NCI-H510A (cell line): ENCODE data around the gene SYNPO.

ENCODE experiments used
- DNase-seq: peaks from one replicate; lab custom pipeline; 2025; lab: John Stamatoyannopoulos, UW

Gene SYNPO

DNA sequence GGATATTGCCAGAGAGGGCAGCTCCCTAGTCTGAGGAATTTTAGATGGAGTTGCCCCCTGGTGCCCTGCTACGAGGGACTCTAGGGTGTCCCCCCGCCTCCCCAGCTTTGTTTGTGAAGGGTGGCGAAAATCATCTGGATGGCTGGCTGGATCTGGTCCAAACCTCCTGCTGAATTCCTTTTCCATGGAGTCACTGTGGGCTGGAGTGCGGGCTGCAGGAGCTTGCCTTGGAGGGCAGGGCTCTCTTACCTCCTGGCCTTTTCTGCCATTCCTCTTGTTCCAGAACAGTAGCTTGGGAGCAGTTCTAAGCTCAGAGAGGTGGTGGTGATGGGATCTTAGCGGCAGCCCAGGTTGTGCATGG lies 2.1 kb downstream of the SYNPO start:
- DNase-seq: no peak

DNA sequence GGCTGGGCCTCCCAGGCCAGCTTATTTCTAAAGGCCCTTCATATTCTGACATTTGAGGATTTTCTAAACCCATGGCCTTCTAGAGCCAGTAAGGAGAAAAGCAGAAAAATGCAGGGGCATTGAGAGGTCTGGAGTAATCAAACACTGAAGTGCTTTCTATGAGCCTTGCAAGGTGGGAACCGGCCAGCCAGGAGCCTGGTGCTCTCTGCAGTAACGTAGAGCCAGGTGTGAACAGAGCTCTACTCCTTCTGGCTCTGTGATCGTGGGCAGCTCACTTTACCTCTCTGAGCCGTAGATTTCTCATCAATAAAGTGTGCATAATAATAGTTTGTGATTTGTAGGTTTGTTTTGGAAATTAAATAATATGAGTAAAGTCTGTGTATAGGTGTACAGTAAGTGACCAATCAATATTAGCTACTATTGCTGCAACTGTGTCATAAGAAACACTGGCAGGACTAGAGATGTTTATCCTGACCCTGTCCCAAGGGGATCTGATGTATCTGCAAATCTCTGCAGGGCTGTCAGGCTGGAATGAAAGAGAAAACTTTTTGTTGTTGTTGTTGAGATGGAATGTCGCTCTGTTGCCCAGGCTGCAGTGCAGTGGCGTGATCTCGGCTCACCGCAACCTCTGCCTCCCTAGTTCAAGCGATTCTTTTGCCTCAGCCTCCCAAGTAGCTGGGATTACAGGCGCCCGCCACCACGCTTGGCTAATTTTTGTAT lies 2.7 kb downstream of the SYNPO start:
- no peak for DNase-seq

DNA sequence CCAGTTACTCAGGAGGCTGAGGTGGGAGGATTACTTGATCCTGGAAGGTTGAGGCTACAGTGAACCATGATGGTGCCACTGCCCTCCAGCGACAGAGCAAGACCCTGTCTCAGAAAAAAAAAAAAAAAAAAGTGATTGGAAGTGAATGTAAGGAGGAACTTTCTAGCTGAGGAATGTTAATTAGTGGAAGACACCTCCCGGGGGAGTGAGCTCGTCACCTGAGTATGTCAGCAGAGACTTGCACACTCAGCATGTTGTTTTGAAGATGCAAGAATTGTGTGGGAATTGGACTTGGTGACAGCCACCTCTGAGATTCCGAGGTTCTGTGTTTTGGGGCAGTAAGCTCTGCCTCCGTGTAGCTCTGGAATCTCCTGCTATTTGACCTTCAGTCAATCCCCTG lies 3.6 kb downstream of the SYNPO start:
- DNase-seq: no peak

DNA sequence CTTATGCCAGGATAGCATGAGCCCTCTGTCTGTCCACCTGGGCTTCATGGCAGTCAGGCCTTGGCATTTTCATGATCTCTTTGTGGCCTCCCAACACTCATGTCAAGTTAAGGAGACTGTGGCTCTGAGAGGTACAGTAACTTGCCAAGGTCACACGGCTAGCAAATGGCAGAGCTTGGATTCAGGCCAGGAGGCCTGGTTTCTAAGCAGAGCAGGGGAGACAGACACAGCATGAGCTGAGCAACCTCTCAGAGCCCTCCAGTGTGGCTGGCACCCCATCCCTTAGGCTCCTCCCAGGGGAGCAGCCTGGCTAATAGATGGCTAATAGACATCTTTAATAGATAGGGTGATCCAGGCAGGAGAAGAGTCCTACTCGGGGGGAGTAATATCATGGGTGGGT lies 4.1 kb downstream of the SYNPO start:
- no peak for DNase-seq

DNA sequence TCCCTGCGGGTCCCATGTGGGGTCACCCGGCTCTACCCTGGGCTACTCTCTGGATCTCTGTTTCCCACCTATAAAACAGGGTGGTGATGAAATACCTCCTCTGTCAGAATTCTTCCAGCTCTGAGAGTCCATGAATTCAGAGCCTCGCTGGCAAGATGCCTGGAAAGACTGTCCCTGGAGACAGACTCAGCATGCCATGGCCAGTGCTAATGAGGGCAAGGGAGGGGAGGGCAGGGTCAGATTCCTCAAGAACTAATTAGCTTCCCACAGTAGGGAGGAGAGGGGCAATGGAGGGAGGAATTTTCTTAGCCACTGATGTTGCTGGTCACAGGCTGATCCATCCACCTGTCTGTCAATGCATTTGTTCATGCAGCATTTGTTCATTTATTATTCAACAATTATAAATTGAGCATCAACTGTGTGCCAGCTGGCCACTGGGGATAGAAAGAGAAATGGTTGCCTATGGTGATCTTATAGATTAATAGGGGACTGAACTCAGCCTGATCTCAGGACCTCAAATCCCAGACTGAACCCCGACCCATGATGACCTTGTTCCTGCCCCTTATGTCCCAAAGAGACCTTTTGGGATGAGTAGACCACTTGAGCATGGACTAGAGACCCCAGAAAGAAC lies 4.7 kb downstream of the SYNPO start:
- no peak for DNase-seq

DNA sequence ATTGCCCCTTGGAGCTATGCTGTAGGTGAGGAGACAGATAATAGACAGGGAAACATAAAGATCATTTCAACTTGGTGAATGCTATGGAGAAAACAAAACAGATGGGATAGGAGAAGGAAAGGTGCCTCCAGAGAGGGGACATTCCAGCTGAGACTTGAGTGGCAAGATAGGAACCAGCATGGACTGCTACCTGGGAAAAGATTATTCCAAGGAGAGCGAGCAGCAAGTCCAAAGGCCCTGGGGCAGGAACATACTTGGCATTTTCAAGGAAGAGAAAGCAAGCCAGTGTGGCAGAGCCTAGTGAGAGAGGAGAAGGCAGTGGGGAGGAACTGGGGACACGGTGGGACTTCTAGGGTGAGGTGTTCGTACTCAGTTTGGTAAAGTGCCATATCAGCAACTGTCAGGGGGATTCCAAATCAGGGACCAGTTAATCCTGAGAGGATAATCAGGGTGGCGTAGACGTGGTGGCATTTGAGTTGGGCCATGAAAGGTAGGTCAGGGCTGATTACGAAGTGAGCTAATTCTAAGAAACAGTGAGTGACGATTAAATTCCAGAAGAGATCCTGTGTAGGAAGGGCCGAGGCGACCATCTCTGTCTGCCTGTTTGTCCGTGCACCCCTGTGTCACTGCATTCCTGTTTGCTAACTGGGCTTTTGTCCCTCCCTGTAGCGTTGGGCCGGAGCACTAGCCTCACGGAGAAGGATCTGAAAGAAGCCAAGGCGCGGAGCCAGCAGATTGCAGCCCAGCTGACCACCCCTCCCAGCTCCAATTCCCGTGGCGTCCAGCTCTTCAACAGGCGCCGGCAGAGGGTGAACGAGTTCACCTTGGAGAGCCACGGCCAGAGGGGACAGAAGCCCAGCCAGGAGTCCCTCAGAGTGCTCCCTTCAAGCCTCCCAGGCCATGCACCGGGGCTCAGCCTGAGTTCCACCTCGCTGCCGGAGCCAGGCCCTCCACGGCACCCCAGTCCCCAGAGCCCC lies 7.1 kb downstream of the SYNPO start:
- no peak for DNase-seq

DNA sequence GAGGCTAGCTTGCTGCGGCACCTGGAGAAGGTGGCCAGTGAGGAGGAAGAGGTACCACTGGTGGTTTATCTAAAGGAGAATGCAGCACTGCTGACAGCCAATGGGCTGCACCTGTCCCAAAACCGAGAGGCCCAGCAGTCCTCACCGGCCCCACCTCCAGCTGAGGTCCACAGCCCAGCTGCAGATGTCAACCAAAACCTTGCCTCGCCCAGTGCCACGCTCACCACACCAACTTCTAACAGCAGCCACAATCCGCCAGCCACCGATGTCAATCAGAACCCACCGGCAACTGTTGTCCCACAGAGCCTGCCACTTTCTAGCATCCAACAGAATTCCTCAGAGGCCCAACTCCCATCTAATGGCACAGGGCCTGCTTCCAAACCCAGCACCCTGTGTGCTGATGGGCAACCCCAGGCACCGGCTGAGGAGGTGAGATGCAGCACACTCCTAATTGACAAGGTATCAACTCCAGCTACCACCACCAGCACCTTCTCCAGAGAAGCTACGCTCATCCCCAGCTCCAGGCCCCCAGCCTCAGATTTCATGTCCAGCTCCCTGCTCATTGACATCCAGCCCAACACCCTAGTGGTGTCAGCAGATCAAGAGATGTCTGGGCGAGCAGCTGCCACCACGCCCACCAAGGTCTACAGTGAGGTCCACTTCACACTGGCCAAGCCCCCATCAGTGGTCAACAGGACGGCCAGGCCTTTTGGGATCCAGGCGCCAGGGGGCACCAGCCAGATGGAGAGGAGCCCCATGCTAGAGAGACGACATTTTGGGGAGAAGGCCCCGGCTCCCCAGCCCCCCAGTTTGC lies 8.0 kb downstream of the SYNPO start:
- no peak for DNase-seq

DNA sequence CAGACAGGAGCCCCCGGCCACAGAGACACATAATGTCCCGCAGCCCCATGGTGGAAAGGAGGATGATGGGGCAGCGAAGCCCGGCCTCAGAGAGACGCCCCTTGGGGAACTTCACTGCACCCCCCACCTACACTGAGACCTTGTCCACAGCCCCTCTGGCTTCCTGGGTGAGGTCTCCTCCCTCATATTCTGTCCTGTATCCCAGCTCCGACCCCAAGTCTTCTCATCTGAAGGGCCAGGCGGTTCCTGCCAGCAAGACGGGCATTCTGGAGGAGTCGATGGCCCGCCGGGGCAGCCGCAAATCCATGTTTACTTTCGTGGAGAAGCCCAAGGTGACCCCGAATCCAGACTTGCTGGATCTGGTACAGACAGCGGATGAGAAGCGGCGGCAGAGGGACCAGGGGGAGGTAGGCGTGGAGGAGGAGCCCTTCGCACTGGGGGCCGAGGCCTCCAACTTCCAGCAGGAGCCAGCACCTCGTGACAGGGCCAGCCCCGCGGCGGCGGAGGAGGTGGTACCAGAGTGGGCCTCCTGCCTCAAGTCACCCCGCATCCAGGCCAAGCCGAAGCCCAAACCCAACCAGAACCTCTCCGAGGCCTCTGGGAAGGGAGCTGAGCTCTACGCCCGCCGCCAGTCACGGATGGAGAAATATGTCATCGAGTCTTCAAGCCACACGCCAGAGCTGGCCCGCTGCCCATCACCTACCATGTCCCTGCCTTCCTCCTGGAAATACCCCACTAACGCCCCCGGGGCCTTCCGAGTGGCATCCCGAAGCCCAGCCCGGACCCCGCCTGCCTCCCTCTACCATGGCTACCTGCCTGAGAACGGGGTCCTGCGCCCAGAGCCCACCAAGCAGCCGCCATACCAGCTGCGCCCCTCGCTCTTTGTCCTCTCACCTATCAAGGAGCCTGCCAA lies 8.9 kb downstream of the SYNPO start:
- no peak for DNase-seq

DNA sequence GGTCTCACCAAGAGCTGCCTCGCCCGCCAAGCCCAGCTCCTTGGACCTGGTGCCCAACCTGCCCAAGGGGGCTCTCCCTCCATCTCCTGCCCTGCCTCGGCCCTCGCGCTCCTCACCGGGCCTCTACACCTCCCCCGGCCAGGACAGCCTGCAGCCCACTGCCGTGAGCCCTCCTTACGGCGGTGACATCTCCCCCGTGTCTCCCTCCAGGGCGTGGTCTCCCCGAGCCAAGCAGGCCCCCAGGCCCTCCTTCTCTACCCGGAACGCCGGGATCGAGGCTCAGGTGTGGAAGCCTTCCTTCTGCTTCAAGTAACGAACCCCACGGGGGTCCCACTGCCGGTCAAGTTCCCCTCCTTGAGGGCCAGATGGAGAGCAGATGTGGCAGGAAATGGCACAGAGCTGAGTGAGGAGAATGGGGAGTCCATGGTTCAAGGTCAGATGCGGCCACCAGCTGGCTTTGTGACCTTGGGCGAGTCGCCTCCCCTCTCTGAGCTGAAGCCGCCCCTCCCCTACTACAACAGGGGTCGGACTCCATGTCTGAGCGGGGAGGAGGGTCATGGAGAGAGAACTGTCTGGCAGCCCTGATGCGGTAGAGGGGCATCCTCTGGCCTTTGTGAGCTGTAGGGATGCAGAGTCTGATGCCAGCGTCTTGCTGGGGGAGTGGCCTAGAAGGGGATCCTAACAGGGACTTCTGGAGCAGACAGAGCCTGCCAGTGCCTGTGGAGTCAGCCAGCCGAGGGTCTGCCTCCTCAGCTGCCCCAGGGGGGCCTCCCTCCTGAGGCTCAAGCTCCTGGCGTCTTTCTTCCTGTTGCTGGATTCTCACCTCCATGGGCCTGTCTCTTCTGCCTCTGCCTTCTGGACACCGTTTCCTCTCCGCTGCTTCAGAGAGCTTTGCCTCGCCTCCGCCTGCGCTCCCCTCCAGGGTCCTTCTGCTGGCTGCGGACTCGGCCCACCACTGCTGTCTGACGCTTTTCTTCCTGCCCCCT lies 9.9 kb downstream of the SYNPO start:
- no peak for DNase-seq

DNA sequence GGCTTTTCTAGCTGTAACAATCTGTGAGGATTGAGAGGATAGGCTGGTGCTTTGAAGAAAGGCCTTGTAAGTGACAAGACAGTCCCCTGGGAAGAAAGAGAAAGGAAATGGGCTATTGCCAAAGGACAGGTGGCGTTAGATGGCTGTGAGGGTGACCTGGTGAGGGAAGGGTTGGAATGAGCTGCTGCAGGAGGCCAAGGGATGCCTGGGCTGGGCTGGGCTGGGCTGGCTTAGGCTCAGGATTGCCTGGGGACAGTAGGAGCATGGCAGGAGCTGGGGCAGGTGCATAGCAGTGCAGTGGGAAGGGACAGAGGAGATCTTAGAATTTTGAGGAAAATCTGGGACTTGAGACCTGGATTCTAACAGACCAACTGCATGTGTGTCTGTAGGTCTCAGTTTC lies 10.9 kb downstream of the SYNPO start:
- DNase-seq: no peak

DNA sequence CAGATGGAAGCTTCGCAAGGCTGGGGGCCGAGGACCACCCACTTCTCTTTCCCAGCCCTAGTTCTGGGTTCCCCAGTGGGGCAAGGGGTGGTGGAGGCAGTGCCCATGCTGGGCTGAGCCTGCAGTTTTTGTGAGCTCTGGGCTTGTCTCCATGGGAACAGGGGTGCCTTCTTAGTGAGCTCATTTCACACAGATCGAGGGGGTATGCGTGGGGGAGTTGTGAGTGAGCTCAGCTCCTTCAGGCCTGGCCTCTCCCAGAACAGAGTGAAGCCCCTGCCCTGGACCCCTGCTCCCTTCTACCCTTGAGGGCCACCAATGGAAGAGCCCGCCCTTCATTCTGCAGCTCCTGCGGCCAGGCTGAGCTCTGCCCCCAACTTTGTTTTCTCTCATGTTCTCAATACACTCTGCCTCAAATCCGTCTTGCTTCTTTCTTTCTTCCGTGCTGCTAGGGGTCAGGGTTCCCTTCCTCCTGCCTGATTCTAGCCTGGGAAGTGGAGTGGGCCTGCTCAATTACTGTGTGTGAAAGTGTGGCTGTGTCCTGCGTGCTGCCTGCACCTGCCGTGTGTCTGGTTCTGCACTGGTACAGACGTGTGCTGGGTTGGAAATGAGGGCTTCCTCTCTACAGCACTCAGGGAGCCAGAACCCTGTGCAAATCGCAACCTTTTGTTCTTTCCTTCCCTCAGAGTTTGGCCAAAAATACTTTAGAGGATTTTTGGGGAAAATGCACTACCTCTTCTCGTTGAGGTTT lies 11.6 kb downstream of the SYNPO start:
- no peak for DNase-seq

DNA sequence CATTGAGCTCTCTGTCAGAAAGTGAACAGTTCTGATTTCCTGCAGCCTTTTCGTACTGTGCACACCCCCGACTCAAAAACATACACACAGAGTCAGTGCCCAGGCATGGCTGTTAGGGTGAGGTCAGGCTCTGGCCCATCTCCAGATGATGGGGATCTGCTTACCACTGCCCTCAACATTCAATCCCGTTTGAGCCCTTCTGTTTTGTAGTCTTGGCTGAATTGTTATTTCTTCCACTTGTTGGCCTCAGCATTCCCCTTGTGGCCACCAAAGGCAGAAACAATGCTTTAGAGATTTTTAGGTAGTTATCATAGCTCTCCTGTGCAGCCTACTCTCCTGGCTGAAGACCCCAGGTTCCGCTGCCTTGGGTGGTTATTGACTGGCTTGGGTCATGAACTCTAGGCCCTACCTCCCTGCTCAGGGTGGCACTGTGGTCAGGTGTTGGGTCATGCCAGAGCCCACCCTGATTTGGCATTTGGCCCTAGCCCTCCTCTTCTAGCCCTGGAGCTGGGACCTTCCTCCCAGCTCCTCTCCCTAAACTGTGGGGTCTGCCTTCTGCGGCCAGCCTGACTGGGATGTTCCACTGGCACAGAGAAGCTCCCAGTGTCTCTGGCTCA lies 12.8 kb downstream of the SYNPO start:
- DNase-seq: no peak

DNA sequence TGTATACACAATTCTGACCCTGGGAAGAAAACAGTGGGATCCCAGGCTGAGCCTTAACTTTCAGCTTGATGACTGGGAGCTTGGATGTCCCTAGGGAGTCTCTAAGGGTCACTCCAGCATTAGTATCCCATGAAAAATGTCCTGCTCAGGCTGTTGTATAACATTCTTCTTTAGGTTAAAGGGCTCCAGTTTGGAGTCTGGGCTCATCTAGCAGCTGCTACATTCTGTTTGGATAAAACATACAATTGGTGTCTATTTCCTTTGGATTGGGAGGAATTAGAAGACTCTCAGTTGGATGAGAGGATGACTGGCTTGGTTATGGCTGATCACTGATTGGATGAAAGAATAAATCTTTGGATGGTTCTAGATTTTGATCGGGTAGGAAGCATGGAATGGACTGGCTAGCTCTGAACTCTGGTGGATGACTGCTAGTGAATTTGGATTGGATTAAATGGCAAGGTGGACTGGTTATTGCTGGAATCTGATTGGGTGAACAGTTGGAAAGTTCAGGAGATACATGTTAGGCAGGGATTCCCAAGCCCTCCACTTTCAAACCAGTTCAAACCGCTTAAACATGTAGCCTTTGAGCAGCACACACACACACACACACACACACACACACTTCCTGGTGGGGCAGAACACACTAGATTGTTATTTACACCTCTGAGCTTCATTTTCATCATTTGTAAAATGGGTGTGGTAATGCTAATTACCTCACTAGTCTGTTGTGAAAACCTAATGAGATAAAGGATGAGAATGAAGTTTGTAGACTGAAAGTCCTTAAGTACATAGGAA lies 13.5 kb downstream of the SYNPO start:
- DNase-seq: no peak

DNA sequence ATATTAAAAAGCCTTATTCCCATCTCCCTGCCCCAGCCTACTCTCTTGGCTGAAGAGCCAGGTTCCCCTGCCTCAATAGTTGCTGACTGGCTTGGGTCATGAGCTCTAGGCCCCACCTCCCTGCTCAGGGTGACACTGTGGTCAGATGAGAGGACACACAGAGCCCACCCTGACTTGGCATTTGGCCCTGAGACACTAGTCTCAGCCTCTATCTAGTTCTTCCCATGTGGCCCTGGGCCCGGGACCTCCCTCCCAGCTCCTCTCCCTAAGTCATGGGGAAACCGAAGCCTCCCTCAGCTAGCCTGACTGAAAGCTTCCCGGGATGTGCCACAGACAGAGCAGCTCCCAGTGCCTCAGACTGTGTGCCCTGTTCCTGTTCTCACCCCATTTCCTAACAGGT lies 14.8 kb downstream of the SYNPO start:
- no peak for DNase-seq

DNA sequence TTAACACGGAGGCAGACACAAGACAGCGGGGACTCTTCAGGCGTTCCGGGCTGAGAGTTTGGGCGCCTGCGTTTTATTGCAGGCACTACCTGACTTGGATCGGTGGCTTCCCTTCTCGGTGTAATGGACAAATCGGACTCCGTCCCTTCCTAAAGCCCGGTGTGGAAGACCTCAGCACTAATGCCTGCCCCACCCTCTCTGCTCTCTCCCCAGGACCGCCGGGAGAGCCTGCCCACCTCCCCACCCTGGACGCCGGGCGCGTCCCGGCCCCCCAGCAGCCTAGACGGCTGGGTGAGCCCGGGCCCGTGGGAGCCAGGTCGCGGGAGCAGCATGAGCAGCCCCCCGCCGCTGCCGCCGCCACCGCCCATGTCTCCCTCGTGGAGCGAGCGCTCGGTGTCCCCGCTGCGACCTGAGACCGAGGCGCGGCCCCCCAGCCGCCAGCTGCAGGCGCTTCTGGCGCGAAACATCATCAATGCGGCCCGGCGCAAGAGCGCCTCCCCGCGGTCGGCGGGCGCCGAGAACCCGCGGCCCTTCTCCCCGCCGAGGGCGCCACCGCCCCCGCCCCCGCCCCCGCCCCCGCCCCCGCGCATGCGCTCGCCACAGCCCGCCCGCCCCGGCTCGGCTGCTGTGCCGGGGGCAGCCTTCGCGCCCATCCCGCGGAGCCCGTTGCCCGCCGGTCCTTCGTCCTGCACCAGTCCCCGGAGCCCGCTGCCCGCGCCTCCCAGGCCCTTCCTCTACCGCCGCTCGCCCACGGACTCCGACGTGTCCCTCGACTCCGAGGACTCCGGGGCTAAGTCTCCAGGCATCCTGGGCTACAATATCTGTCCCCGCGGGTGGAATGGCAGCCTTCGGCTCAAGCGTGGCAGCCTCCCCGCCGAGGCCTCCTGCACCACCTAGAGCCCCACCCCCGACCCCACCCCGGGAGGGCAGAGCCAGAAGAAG lies 16.0 kb downstream of the SYNPO start:
- DNase-seq: peak; percentile 58

DNA sequence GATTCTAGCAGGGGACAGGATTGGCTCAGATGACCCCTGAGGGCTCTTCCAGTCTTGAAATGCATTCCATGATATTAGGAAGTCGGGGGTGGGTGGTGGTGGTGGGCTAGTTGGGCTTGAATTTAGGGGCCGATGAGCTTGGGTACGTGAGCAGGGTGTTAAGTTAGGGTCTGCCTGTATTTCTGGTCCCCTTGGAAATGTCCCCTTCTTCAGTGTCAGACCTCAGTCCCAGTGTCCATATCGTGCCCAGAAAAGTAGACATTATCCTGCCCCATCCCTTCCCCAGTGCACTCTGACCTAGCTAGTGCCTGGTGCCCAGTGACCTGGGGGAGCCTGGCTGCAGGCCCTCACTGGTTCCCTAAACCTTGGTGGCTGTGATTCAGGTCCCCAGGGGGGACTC lies 17.7 kb downstream of the SYNPO start:
- no peak for DNase-seq
